ENCODE results near the gene MCEMP1.

MCEMP1 gene

GRCh38 chr19:7672522-7672921, 4.4 kb upstream of the MCEMP1 start:
- no peak for DNase-seq

GRCh38 chr19:7674010-7675005, 2.6 kb upstream of the MCEMP1 start:
- DNase-seq: peak; percentile 69

- DNase-seq: no peak
Observed at GRCh38 chr19:7676376-7676775, 514 bp upstream of the MCEMP1 start.

- DNase-seq: no peak
Observed at GRCh38 chr19:7677669-7678311, 900 bp downstream of the MCEMP1 start.

DNA sequence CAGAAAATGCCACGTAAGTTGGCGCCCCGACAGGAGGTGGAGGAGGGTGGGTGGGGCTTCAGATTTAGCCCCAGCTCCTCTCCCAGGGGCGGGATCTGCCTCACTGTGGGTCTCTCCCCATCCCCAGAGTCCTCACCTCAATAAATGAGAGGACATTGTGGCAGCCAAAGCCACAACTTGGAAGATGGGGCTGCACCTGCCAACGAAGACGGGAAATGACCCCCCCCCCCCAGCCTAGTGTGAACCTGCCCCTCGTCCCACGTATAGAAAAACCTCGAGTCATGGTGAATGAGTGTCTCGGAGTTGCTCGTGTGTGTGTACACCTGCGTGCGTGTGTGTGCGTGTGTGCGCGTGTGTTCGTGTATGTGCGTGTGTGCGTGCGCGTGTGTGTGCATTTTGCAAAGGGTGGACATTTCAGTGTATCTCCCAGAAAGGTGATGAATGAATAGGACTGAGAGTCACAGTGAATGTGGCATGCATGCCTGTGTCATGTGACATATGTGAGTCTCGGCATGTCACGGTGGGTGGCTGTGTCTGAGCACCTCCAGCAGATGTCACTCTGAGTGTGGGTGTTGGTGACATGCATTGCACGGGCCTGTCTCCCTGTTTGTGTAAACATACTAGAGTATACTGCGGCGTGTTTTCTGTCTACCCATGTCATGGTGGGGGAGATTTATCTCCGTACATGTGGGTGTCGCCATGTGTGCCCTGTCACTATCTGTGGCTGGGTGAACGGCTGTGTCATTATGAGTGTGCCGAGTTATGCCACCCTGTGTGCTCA, 2.3 kb downstream of the MCEMP1 start:
- DNase-seq: no peak

GRCh38 chr19:7679771-7680605, 3.1 kb downstream of the MCEMP1 start:
- DNase-seq: no peak

- DNase-seq: peak; percentile 92
Observed at GRCh38 chr19:7680606-7681339, 3.9 kb downstream of the MCEMP1 start, which contains the start of gene TRAPPC5. TSS of gene TRAPPC5 (plus strand) at chr19:7680833. CDS start at chr19:7682254, 1,421 bp downstream.

DNA sequence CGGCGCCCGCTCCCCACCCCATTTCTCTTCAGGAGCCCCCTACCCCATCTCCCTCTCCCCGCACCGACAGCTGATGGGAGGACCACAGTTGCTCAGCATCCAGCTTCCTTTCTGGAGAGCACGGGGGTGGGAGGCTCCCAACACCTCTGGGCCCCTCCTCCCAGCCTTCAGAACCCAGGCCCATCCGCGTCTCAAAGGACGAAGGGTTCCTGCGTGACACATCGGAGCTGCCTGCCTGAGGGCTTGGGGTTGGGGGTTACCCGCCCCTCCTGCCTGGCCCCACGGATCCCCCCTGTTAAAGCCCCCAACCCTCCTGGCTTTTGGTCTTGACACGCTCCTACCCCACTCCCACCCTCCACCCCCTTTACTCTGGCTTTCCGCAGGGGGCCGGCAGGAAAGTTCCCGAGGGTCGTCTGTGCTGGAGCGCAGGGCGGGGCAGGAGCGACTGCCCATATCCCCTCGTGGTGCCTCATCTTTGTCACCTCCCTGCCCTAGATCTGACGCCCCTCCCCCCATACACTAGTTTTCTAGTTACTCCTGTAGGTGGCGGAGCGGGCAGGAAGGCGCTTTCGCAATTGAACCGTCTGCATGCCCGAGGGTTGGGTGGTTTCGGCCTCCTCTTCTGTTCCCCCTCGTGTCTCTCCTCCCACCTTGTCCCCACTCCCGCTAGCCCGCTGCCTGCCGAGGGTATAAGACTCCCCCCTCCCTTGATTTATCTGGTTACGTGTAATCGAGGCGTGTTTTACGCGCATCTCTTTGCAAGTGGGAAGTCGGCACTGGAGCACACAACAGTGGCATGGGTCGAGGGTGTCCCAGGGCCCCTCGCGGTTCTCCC, 4.7 kb downstream of the MCEMP1 start:
- peak; percentile 84 for DNase-seq

DNA sequence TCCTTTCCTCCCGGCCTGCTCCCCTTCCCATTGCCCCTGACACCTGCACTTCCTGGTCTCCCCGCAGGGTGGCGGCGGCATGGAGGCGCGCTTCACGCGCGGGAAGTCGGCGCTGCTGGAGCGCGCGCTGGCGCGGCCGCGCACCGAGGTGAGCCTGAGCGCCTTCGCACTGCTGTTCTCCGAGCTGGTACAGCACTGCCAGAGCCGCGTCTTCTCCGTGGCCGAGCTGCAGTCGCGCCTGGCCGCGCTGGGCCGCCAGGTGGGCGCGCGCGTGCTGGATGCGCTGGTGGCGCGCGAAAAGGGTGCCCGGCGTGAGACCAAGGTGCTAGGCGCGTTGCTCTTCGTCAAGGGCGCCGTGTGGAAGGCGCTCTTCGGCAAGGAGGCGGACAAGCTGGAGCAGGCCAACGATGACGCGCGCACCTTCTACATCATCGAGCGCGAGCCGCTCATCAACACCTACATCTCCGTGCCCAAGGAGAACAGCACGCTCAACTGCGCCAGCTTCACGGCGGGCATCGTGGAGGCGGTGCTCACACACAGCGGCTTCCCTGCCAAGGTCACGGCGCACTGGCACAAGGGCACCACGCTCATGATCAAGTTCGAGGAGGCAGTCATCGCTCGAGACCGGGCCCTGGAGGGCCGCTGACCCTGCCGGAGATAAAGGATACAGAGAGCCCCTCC, 5.4 kb downstream of the MCEMP1 start:
- no peak for DNase-seq

DNA sequence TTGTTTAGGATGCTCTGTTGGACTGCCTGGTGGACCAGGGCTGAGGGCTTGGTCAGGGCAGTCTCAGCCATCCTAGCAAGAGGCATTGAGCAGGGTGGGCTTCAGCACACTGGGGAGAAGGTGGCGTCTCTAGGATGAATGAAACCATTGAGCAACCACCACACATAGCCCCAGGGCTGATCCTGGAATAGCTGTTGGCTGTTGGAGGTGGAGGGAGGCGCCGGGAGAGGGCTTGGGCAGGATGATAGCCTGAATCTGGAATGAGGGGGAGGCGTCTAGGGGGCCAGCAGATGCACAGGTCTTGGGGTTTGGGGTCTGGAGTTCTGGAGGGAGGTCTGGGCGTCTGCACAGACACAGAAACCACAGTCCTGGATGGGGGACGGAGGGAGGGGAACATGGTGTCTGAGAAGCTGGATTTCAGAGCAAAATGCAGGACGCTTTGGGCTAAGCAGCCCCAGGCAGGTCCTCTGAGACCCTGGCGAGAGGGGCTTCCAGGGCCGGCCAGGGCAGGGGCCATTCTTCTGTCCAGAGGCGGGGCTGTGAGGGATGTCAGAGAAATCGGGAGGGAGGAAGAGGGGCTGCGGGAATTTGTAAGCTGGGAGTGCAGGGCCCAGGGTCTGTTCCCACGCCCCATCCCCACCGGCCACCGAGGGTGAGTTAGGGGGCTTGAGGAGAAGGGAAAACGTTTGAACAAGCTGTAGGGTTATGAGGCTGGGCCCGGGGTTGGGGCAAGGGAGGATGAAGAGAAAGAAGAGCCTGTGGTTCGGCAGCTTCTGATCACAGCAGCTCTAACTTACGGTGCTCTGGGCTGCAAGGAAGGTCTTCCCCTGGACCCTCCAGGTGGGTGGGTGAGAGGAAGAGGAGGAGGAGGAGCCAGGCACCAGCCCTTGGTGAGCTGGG, 8.9 kb downstream of the MCEMP1 start:
- no peak for DNase-seq

DNA sequence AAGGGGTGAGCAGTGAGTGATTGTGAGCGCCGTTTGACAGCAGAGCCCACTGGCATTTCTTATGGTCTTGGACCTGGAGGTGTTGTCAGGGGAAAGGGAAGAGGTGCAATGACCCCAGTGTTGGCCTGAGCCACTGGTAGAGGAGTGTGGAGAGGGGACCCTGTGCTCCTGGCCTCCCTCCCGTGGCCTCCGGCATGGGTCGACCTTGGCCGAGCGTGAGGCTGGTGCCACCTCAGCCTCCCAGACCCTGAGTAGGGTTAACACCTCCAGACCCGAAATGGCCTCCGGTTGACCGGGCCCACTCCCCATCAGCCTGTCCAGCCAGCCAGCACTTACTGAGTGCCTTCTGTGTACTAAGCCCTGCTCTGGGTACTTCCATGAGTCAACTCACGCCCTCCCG, 10.3 kb downstream of the MCEMP1 start:
- DNase-seq: no peak

- DNase-seq: no peak
Observed at GRCh38 chr19:7689165-7689564, 12.3 kb downstream of the MCEMP1 start.

DNA sequence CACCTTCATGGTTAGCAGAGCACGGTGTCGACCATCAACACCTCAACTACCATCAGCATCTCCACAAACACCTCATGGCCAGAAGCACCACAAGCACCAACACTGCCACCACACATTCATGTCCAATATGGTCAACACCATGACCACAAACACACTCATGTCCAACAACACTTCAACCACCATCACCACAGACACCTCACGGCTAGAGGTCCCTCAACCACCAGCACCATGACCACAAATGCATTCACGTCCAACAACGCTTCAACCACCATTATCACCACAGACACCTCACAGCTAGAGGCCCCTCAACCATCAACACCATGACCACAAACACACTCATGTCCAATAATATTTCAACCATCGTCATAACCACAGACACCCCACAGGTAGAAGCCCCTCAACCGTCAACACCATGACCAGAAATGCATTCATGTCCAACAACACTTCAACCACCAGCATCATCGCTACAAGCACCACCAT, 13.9 kb downstream of the MCEMP1 start:
- DNase-seq: no peak

GRCh38 chr19:7691497-7691896, 14.6 kb downstream of the MCEMP1 start:
- DNase-seq: no peak

DNA sequence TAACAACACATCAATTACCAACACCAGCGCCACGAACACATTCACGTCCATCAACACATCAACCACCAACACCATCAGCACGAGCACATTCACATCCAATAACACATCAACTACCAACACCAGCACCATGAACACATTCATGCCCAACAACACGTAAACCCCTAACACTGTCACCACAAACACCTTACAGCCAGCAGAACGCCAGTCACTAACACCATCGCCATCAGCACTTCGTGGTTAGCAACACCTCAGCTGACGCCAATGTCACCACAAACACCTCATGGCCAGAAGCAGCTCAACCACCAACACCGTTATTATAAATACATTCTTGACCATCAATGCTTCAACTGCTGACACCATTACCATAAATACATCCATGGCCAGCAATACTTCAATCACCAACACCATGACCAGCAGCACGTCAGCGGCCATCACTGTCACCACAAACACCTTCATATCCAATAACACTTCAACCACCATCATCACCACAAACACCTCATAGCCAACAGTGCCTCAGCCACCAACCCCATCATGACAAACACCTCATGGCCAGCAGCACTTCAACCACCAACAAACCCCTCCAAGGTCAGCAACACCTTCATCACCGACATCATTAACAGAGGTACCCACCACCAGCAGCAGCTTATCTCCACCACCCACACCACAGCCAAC, 15.7 kb downstream of the MCEMP1 start:
- no peak for DNase-seq

DNA sequence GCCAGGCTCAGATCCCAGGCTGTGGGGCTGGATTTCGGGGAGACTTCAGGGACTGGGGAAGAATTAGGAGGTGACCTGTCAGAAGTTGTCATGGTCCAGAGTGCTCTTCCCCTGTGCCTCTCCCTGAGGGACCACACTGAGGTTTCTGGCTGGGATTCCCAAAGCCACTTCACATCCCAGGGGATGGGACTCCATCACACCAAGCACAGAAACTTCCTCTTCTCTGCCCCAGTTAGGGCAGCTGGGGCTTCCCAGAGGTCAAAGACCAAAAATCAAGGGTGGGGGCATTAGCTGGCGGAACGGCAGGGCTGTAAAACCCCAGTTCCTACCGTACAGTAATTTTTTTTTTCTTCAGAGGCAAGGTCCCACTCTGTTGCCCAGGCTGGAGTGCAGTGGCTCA, 17.6 kb downstream of the MCEMP1 start:
- DNase-seq: no peak

GRCh38 chr19:7697721-7698287, 20.9 kb downstream of the MCEMP1 start:
- no peak for DNase-seq

DNA sequence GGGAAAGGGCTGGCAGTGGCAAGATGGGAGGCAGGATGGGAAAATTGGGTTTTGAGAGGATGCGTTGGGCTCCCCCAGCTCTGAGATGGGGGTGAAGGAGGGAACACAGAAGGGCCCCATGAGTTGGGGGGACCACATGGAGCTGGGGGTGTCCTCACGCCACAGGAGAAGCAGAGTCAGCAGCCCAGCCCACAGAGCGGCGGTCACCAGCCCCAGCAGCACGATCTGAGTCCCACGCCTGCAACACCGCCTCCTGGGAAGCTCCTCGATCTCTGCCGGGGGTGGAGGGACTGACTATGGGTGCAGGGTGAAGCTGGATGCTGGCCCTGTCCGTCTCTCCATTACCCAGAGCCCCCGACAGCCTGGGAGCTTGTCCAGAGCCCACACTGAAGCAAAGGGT, 21.7 kb downstream of the MCEMP1 start:
- DNase-seq: no peak
